ENCODE results near the gene NKX6-2.

Gene NKX6-2

DNA sequence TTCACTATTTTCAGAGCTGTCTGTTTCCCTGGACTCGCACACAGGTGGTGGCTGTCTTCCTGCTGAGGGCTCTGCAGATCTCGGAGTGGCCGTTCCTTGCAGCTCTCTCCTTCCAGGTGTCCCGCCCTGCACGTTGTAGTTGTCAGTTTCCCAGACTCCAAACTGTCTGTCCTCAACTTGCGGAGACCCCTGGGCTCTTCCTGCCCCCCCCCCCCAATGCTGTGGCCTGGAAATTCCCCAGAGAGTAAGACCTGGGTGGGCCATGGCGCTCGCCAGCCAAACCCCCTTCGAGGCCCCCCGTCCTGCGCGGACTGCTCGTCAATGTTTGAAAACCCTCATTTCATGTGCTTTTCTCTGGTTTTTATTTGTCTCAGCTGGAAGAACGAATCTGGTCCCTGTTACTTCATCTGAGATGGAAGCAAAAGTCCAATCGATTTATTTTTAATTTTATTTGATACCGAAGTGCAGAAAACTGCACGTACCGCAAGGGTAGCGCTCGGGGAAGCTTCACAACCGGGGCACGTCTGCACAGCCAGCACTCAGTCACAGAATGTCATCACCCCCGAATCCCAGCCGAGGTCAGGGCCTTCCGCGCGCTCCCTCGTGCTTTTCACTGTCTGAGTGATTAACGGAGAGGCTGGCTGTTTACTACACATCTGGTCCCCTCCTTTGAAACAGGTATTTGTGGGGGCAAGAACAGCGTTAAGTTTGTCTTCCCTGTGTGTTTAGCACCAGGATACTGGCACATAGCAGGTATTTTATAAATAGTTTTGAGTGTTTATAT, 46.4 kb upstream of the NKX6-2 start:
- Histone ChIP-seq H3K4me1 (ENCODE audit: low read length) (no peaks in the 10 kb centered on the region), H3K27me3 (ENCODE audit: low read depth, low read length) (no peaks in the 10 kb centered on the region), H3K36me3 (replicated peaks; ENCODE audit: low read depth, low read length) (no peaks in the 10 kb centered on the region), H3K4me2 (ENCODE audit: low read length) (no peak overlapping the region), H3K27ac (ENCODE audit: low read length) (no peak overlapping the region), H3K9ac (ENCODE audit: low read length) (no peak overlapping the region), H3K79me2 (ENCODE audit: low read length) (no peaks in the 10 kb centered on the region), H2AFZ (ENCODE audit: low read depth, low read length) (no peak overlapping the region), H3K4me3 (ENCODE audit: low read length) (no peak overlapping the region), H4K20me1 (ENCODE audit: insufficient read depth, low read length) (no peaks in the 10 kb centered on the region), H3K9me3 (ENCODE audit: insufficient read depth, low read length) (no peaks in the 10 kb centered on the region)
- TF ChIP-seq CTCF (IDR thresholded peaks at IDR 0.05; ENCODE audit: low read depth, low read length) (no peak), EZH2phosphoT487 (IDR thresholded peaks at IDR 0.05; ENCODE audit: low read depth) (no peak)

- Histone ChIP-seq H3K27me3 (ENCODE audit: low read depth, low read length) (no peaks in the 10 kb centered on the region), H2AFZ (ENCODE audit: low read depth, low read length) (no peak overlapping the region), H3K4me1 (ENCODE audit: low read length) (no peaks in the 10 kb centered on the region), H3K27ac (ENCODE audit: low read length) (no peak overlapping the region), H3K4me3 (ENCODE audit: low read length) (no peak overlapping the region), H3K79me2 (ENCODE audit: low read length) (no peaks in the 10 kb centered on the region), H3K9me3 (ENCODE audit: insufficient read depth, low read length) (no peaks in the 10 kb centered on the region), H3K4me2 (ENCODE audit: low read length) (no peak overlapping the region), H4K20me1 (ENCODE audit: insufficient read depth, low read length) (no peaks in the 10 kb centered on the region), H3K36me3 (replicated peaks; ENCODE audit: low read depth, low read length) (no peaks in the 10 kb centered on the region), H3K9ac (ENCODE audit: low read length) (no peak overlapping the region)
- TF ChIP-seq CTCF (IDR thresholded peaks at IDR 0.05; ENCODE audit: low read depth, low read length) (no peak), EZH2phosphoT487 (IDR thresholded peaks at IDR 0.05; ENCODE audit: low read depth) (no peak)
Measured at GRCh38 chr10:132829403-132829802, 43.5 kb upstream of the NKX6-2 start.

GRCh38 chr10:132828681-132829080, 42.7 kb upstream of the NKX6-2 start:
- Histone ChIP-seq H3K36me3 (replicated peaks; ENCODE audit: low read depth, low read length) (no peaks in the 10 kb centered on the region), H2AFZ (ENCODE audit: low read depth, low read length) (no peak overlapping the region), H3K9ac (ENCODE audit: low read length) (no peak overlapping the region), H3K4me2 (ENCODE audit: low read length) (no peak overlapping the region), H3K4me1 (ENCODE audit: low read length) (no peaks in the 10 kb centered on the region), H3K27ac (ENCODE audit: low read length) (no peak overlapping the region), H3K27me3 (ENCODE audit: low read depth, low read length) (no peaks in the 10 kb centered on the region), H3K9me3 (ENCODE audit: insufficient read depth, low read length) (no peaks in the 10 kb centered on the region), H3K4me3 (ENCODE audit: low read length) (no peak overlapping the region), H4K20me1 (ENCODE audit: insufficient read depth, low read length) (no peaks in the 10 kb centered on the region), H3K79me2 (ENCODE audit: low read length) (no peaks in the 10 kb centered on the region)
- TF ChIP-seq EZH2phosphoT487 (IDR thresholded peaks at IDR 0.05; ENCODE audit: low read depth) (no peak), CTCF (IDR thresholded peaks at IDR 0.05; ENCODE audit: low read depth, low read length) (no peak)

GRCh38 chr10:132827861-132828539, 42.1 kb upstream of the NKX6-2 start:
- H3K4me2 ChIP-seq (ENCODE audit: low read length), result no peak overlapping the region
- no peak overlapping the region for H2AFZ ChIP-seq (ENCODE audit: low read depth, low read length)
- no peak overlapping the region for H3K27ac ChIP-seq (ENCODE audit: low read length)
- no peaks in the 10 kb centered on the region for H3K36me3 ChIP-seq (replicated peaks; ENCODE audit: low read depth, low read length)
- no peak overlapping the region for H3K9ac ChIP-seq (ENCODE audit: low read length)
- no peak for TF ChIP-seq CTCF (IDR thresholded peaks at IDR 0.05; ENCODE audit: low read depth, low read length)
- no peak for TF ChIP-seq EZH2phosphoT487 (IDR thresholded peaks at IDR 0.05; ENCODE audit: low read depth)
- no peaks in the 10 kb centered on the region for H4K20me1 ChIP-seq (ENCODE audit: insufficient read depth, low read length)
- no peaks in the 10 kb centered on the region for H3K9me3 ChIP-seq (ENCODE audit: insufficient read depth, low read length)
- no peaks in the 10 kb centered on the region for H3K4me1 ChIP-seq (ENCODE audit: low read length)
- no peak overlapping the region for H3K4me3 ChIP-seq (ENCODE audit: low read length)
- no peaks in the 10 kb centered on the region for H3K27me3 ChIP-seq (ENCODE audit: low read depth, low read length)
- H3K79me2 ChIP-seq (ENCODE audit: low read length), result no peaks in the 10 kb centered on the region

Measured in OCI-LY3 (cell line).